NAMALWA (cell line): Measurements from ENCODE around the gene WFIKKN2.
A peak's percentile ranks its signal among the peaks of the same experiment; 100 is the strongest.

Experiments
- DNase-seq: peaks from one replicate; pipeline ENCODE4 v3.0.0-alpha.2; 2015; ENCODE audit warnings: low spot score

Gene WFIKKN2

GRCh38 chr17:50808413-50808812, 27.0 kb upstream of the WFIKKN2 start:
- no peak for DNase-seq

DNA sequence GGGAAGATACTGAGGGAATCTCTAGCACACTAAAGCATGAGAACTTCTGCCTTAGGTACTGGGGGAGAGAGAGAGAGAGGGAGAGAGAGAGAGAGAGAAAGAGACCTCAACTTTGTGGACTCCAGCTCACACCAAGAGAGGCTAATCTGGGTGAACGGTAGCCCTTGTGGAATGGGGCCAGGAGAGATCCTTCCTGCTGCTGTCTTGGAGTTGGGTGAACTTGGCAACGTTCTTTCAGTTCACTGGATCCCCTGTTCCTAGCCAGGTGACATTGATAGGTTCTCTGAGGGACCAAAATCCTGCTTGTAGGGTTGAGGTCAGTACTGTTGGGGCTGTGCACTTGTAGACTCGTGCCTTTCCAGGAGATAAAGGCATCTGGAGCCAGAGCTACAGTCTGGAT, 26.5 kb upstream of the WFIKKN2 start:
- DNase-seq, result no peak

GRCh38 chr17:50813583-50813982, 21.8 kb upstream of the WFIKKN2 start:
- no peak for DNase-seq

GRCh38 chr17:50815400-50815799, 20.0 kb upstream of the WFIKKN2 start:
- no peak for DNase-seq

GRCh38 chr17:50816271-50816670, 19.1 kb upstream of the WFIKKN2 start:
- DNase-seq, result no peak

DNA sequence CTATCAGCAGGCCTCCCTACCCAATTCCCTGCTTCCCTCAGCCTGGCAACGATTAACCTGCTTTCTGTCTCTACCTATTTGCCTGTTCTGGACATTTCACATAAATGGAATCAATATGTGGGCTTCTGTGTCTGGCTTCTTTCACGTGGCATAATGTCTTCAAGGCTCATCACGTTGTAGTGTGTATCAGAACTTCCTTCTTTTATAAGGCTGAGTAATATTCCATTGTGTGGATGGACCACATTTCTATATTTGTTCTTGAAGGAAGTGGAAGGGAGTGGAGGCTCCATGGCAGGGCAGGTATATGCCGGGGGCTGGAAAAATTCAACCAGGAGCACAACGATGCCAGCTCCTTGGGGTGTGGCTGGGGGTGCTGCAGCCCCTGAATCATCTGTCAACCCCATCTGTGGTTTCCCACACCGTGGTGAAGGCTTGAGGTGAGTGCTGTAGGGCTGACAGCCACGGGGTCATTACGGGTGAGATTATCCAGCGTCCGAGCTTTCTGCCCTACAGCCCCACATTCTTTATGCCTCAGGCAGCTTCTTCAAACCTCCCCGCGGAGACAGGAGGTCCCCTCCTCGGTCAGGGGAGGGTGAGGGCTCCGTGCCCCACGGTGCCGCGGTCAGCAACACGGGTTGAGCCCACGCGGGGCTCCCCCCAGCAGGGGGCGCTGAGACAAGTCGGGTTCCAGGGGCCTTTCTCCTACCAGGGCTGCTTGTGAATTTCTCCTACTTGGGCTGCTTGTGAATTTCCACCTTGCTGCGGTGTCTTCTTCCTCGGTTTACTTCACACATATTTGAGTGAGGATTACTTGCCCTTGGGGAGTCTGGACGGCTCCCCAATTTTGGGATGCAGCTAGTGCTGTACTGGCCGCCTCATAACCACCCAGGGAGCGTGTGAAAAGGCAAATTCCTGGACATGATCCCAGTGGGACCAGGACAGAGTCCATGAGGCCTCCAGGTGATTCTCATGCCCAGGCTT, 18.3 kb upstream of the WFIKKN2 start:
- peak; percentile 59 for DNase-seq

- DNase-seq, result no peak
These were observed 17.5 kb upstream of the WFIKKN2 start for GRCh38 chr17:50817838-50818237.

DNA sequence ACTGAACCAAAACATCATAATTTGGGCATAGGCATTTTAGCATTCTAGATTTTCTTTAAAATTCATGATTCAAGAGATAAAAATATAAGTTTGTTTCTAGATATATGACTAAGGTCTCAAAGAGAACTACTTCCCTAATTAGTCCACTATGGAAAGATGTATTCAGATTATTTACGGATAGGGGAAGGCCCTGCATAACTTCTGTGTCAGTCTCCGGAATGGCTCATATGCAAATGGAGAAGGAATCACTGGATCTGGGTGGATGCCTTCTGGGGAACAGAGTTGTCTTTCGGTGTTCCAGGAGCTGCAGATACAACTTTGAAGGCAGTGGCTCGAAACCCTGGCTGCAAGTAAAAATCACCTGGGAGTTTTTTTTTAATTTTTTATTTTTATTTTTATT, 17.1 kb upstream of the WFIKKN2 start:
- no peak for DNase-seq

DNA sequence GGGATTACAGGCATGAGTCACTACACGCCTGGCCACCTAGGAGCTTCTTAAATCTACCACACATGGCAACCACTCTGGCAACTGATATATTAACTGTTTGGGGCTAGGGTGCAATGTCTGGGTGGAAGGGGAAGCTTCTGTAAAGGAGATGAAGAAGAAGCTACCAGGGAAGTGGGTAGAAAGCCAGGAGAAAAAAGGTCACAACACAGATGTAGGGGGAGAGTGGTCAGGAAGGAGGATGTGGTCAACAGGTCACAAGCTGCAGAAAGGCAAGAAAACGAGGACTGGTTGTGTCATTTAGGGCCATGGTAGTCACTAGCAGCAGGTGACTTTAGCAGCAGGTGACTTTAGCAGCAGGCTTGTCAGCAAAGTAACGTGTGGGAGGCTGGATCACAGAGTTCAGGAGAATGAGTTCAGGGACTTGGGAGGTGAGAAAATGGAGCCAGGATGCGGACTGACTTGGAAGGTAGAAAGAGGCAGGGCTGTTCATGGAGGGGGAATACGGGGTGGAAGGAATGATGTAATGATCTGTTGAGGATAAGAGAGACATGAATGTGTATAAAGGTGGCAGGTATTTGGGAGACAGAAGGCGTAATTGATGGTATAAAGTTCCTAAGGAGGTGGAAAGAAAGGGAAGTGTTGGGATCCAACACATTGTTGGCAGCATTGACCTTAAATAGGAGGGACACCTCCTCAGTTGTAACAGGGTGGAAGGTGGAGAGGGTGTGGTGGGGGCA, 16.3 kb upstream of the WFIKKN2 start:
- DNase-seq, result no peak

GRCh38 chr17:50820651-50821050, 14.7 kb upstream of the WFIKKN2 start:
- DNase-seq, result no peak

GRCh38 chr17:50822550-50822949, 12.8 kb upstream of the WFIKKN2 start:
- DNase-seq, result no peak

- DNase-seq, result no peak
These were observed 11.0 kb upstream of the WFIKKN2 start for GRCh38 chr17:50824429-50824828.

GRCh38 chr17:50825188-50825587, 10.2 kb upstream of the WFIKKN2 start:
- no peak for DNase-seq

- DNase-seq, result no peak
These were observed 6.7 kb upstream of the WFIKKN2 start for GRCh38 chr17:50828508-50829170.

GRCh38 chr17:50829332-50829731, 6.1 kb upstream of the WFIKKN2 start:
- no peak for DNase-seq

- no peak for DNase-seq
These were observed 5.0 kb upstream of the WFIKKN2 start for GRCh38 chr17:50830352-50830751.

DNA sequence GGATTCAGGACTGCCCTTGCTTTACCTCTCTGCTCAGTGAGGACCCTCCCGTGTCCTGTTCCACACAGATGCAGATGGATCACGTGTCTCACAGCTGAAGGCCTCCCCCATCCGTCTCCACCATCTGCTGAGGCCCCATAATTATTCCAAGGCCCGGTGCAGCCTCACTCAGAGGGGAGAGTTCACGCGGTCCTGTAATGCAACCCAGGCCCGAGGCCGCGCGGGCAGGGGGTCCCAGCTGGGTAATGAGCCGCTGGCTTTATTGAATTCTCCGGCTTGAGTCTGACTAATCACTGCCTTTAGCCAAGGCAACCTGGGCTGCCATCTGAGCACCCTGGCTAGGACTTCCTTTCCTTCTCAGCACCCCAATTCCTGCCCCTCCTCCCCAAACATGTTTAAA, 4.4 kb upstream of the WFIKKN2 start:
- no peak for DNase-seq

GRCh38 chr17:50831471-50831928, 3.9 kb upstream of the WFIKKN2 start:
- DNase-seq, result no peak

- no peak for DNase-seq
These were observed 3.0 kb upstream of the WFIKKN2 start for GRCh38 chr17:50832267-50832863.

GRCh38 chr17:50832864-50833381, 2.5 kb upstream of the WFIKKN2 start:
- DNase-seq, result no peak

GRCh38 chr17:50833510-50834428, 1.6 kb upstream of the WFIKKN2 start:
- no peak for DNase-seq
